HepG2 (cell line): ENCODE results near the gene SFXN5. TPM values are rescaled to one million over a fixed set of nuclear protein-coding genes. Genes with fewer than 3 reads are reported as not detected.
A peak's percentile ranks its signal among the peaks of the same experiment; 100 is the strongest.

Source experiments
- ATAC-seq: fragments of 200-7000 bp; cut with Tn5 transposase; 3 replicates; pipeline ENCODE4 v1.9.1; 2020; ENCODE audit warnings: mild to moderate bottlenecking, moderate library complexity
- BruUV-seq: library from RNA; stranded (reverse); fragments of 400-500 nt; replicated peaks from 2 replicates; lab custom pipeline; 2021; lab: Mats Ljungman, UMichigan
- CTCF ChIA-PET: fragments of 300-600 bp; formaldehyde crosslinking; extraction: SDS; loops from one replicate; lab custom pipeline; 2021; ENCODE audit warnings: low total read pairs, inconsistent platforms, low intra/inter-chr PET ratio; lab: Yijun Ruan, JAX
- POLR2A ChIA-PET: fragments of 350-600 bp; sonication (Branson Sonifier 250); formaldehyde crosslinking; loops from one replicate; lab custom pipeline; 2020; ENCODE audit warnings: antibody characterized with exemption, inconsistent platforms; lab: Yijun Ruan, JAX
- DNase-seq: peaks from one replicate; pipeline ENCODE4 v3.0.0-alpha.2; 2015; ENCODE audit warnings: low spot score
- FAIRE-seq: peaks from 3 replicates; lab custom pipeline; 2011; peaks lifted over from hg19 to GRCh38; lab: Jason Lieb, UNC
- H2AFZ ChIP-seq: one replicate; pipeline ENCODE4 v1.6.1; 2011; ENCODE audit warnings: low read length, inconsistent platforms
- H3K27ac ChIP-seq: fragments of 300-600 bp; 3 replicates; pipeline ENCODE4 v1.8.0; 2011; ENCODE audit warnings: mixed run types, mild to moderate bottlenecking, mixed read lengths, low read length, inconsistent platforms; ENCODE audit not compliant: insufficient read depth; ENCODE audit errors: extremely low read length
- H3K27me3 ChIP-seq, 2 experiments: fragments of 200-600 bp in 1 of 2; 2 replicates in 1 of 2; 3 replicates in 1 of 2; pipeline versions ENCODE4 v1.6.0 to v1.8.0; 2011; ENCODE audit warnings: low read length in 2 of 2, mild to moderate bottlenecking in 2 of 2, moderate library complexity in 2 of 2, inconsistent platforms in 1 of 2; ENCODE audit not compliant: insufficient read depth in 2 of 2, control insufficient read depth in 1 of 2
- H3K36me3 ChIP-seq, 2 experiments: fragments of 200-600 bp in 1 of 2; replicated peaks in 1 of 2; 2 replicates in 1 of 2; 3 replicates in 1 of 2; pipeline versions ENCODE4 v1.5.1 to v1.8.0; 2011; ENCODE audit warnings: low read length in 2 of 2, inconsistent platforms in 1 of 2; ENCODE audit not compliant: insufficient read depth in 2 of 2, control insufficient read depth in 1 of 2
- H3K4me1 ChIP-seq: 2 replicates; pipeline ENCODE4 v1.5.1; 2012; ENCODE audit warnings: low read length, inconsistent platforms; ENCODE audit not compliant: insufficient read depth
- H3K4me2 ChIP-seq: 2 replicates; pipeline ENCODE4 v1.6.0; 2011; ENCODE audit warnings: low read depth, low read length, inconsistent platforms
- H3K4me3 ChIP-seq, 3 experiments: fragments of 200-600 bp in 1 of 3; sonication (generic), shearing (Covaris generic) in 1 of 3; replicated peaks in 1 of 3; 2 replicates each; pipeline ENCODE4 v1.5.1; 2011 to 2016; ENCODE audit warnings: low read length in 3 of 3, inconsistent platforms in 2 of 3, low read depth in 2 of 3, mild to moderate bottlenecking in 2 of 3, control low read depth in 1 of 3, mixed read lengths in 1 of 3; ENCODE audit not compliant: insufficient read depth in 1 of 3
- H3K79me2 ChIP-seq: one replicate; pipeline ENCODE4 v1.6.1; 2011; ENCODE audit warnings: low read length, inconsistent platforms; ENCODE audit not compliant: insufficient read depth
- H3K9ac ChIP-seq: 2 replicates; pipeline ENCODE4 v1.6.0; 2011; ENCODE audit warnings: mild to moderate bottlenecking, low read depth, low read length, inconsistent platforms; ENCODE audit not compliant: insufficient read depth
- H3K9me3 ChIP-seq: 2 replicates; pipeline ENCODE4 v1.5.1; 2012; ENCODE audit warnings: mild to moderate bottlenecking, low read length
- H4K20me1 ChIP-seq: 2 replicates; pipeline ENCODE4 v1.6.0; 2011; ENCODE audit warnings: inconsistent platforms, mild to moderate bottlenecking, low read length, moderate library complexity; ENCODE audit not compliant: insufficient read depth
- AGO2 ChIP-seq: fragments of 200-400 bp; formaldehyde crosslinking; optimal IDR thresholded peaks from 2 replicates; pipeline ENCODE3; 2017; ENCODE audit warnings: mild to moderate bottlenecking, low read depth, low read length, moderate library complexity
- HCFC1 ChIP-seq: fragments of 150-350 bp; IDR thresholded peaks from 2 replicates; pipeline ENCODE4 v1.6.1; 2014; ENCODE audit warnings: low read depth, low read length
- ZNF232 ChIP-seq: sonication (generic); formaldehyde crosslinking; IDR thresholded peaks from 2 replicates; pipeline ENCODE4 v1.4.0; 2020; ENCODE audit warnings: missing genetic modification reagents, borderline replicate concordance
- WGBS: methylation state at CpG from one replicate; pipeline ENCODE4 v1.1.6; 2017; ENCODE audit warnings: low lambda C conversion rate; 5-methylcytosine and 5-hydroxymethylcytosine counted together
- in situ Hi-C: cut with HindIII; loops from 2 replicates; pipeline ENCODE4 v1.10.0; 2017; ENCODE audit warnings: low pct_unique_long_range_greater_than_20kb; ENCODE audit not compliant: extremely low pct_ligation_motif_present
- intact Hi-C: fragments of 100-400 bp; cut with micrococcal nuclease; formaldehyde crosslinking; loops from one replicate; pipeline ENCODE4 v1.10.0; 2022; ENCODE audit not compliant: unreplicated experiment
- polyA plus RNA-seq, 8 experiments: library from polyadenylated mRNA; depleted of rRNA in 3 of 8; stranded (reverse) in 7 of 8; unstranded in 1 of 8; fragments of >200 nt; fragmentation: Illumina TruSeq in 4 of 8; extraction: Trizol in 4 of 8; gene quantifications; 2 replicates each; pipeline versions ENCODE4 v1.2.1 to v1.2.3, GENCODE V29; 2011 to 2016; ENCODE audit warnings: low read depth in 4 of 8, missing spikeins in 1 of 8, mixed read lengths in 1 of 8; ENCODE audit not compliant: insufficient read depth in 1 of 8
- total RNA-seq, 5 experiments: library from RNA; depleted of rRNA; stranded (reverse); fragments of >200 nt; fragmentation: Illumina TruSeq; extraction: Trizol; gene quantifications; 2 replicates each; pipeline ENCODE4 v1.2.3, GENCODE V29; 2016; ENCODE audit warnings: low read depth in 1 of 5
- TF ChIP-seq, protein P1 (sequence below): sonication (generic); formaldehyde crosslinking; IDR thresholded peaks from 2 replicates; pipeline ENCODE4 v1.5.1; 2020; ENCODE audit warnings: mild to moderate bottlenecking, missing genetic modification reagents, moderate library complexity
- TF ChIP-seq, protein P2 (sequence below): IDR thresholded peaks from 2 replicates; pipeline ENCODE4 v1.6.1; 2016; ENCODE audit warnings: mild to moderate bottlenecking

SFXN5 gene
- total and polyA plus RNA-seq, 2 of the 13 experiments (the other 11 are each of a cell fraction or from before 2014, with no cell fraction given) = 34.9 to 37.4 TPM

DNA sequence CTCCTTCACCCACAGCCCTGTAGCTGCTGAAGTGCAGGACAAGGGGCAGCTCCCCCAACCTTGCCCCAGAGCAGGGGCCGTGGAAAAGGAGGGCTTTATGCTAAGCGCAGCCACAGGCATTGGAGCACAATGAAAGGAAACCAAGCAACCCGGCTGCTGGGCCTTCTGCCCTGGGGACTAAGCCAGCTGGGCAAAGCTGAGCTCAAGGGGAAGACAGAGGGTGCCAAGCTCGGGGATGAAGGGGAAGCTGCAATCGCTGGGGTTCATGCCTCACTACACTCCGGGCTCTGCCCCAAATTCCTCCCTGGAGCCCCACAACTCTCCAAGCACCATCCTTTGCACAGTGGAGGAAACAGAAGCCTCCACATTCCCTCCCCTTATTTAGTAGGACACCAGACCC, 12.4 kb downstream of the SFXN5 start:
- Histone ChIP-seq H3K79me2 (peaks cover 42% of the 10 kb centered on the region), H3K9ac (no peak overlapping the region), H3K4me1 (peaks cover 5% of the 10 kb centered on the region), H3K27ac (no peak overlapping the region), H3K4me3 (no peak overlapping the region), H3K9me3 (no peaks in the 10 kb centered on the region), H3K27me3 (no peaks in the 10 kb centered on the region), H3K36me3 (peaks cover 10 to 43% of the 10 kb centered on the region in 2 experiments), H2AFZ (no peak overlapping the region), H3K4me2 (no peak overlapping the region), H4K20me1 (no peaks in the 10 kb centered on the region)
- no peak for FAIRE-seq
- no peak for DNase-seq
- WGBS = 94% methylated on average over 6 of the region's 6 CpGs
- TF ChIP-seq ZNF232 (CRISPR knock-in tag) (no peak), HCFC1 (0 out of 2 replicates have a peak, but pooled peaks have one; percentile 4), AGO2 (peak; percentile 39)
- TF ChIP-seq, protein P1, sequence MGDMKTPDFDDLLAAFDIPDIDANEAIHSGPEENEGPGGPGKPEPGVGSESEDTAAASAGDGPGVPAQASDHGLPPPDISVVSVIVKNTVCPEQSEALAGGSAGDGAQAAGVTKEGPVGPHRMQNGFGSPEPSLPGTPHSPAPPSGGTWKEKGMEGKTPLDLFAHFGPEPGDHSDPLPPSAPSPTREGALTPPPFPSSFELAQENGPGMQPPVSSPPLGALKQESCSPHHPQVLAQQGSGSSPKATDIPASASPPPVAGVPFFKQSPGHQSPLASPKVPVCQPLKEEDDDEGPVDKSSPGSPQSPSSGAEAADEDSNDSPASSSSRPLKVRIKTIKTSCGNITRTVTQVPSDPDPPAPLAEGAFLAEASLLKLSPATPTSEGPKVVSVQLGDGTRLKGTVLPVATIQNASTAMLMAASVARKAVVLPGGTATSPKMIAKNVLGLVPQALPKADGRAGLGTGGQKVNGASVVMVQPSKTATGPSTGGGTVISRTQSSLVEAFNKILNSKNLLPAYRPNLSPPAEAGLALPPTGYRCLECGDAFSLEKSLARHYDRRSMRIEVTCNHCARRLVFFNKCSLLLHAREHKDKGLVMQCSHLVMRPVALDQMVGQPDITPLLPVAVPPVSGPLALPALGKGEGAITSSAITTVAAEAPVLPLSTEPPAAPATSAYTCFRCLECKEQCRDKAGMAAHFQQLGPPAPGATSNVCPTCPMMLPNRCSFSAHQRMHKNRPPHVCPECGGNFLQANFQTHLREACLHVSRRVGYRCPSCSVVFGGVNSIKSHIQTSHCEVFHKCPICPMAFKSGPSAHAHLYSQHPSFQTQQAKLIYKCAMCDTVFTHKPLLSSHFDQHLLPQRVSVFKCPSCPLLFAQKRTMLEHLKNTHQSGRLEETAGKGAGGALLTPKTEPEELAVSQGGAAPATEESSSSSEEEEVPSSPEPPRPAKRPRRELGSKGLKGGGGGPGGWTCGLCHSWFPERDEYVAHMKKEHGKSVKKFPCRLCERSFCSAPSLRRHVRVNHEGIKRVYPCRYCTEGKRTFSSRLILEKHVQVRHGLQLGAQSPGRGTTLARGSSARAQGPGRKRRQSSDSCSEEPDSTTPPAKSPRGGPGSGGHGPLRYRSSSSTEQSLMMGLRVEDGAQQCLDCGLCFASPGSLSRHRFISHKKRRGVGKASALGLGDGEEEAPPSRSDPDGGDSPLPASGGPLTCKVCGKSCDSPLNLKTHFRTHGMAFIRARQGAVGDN (CRISPR knock-in tag) = peak; percentile 24; the same call in 1 of the 2 replicates
- TF ChIP-seq, protein P2, sequence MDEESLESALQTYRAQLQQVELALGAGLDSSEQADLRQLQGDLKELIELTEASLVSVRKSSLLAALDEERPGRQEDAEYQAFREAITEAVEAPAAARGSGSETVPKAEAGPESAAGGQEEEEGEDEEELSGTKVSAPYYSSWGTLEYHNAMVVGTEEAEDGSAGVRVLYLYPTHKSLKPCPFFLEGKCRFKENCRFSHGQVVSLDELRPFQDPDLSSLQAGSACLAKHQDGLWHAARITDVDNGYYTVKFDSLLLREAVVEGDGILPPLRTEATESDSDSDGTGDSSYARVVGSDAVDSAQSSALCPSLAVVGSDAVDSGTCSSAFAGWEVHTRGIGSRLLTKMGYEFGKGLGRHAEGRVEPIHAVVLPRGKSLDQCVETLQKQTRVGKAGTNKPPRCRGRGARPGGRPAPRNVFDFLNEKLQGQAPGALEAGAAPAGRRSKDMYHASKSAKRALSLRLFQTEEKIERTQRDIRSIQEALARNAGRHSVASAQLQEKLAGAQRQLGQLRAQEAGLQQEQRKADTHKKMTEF (CRISPR knock-in tag) = no peak
- ChIA-PET POLR2A (interaction anchor here (1.3 kb wide), 1 partner anchor 12 kb away, joined by 3 read pairs; the partner anchor contains the start of gene SFXN5), CTCF (no interaction called here)
- ATAC-seq = no peak
- no TSS peak for BruUV-seq
- in situ Hi-C loops (no loop called here), intact Hi-C loops (no loop called here)
